CD4-positive, alpha-beta memory T cell (primary cell): ENCODE results near the gene TMEM150A. TPM values are rescaled to one million over a fixed set of nuclear protein-coding genes. Genes with fewer than 3 reads are reported as not detected.

ENCODE experiments used
- CTCF ChIA-PET: fragments of 350-600 bp; sonication (Branson Sonifier 250); formaldehyde crosslinking; loops from one replicate; lab custom pipeline; 2021; ENCODE audit warnings: inconsistent platforms; ENCODE audit not compliant: partially characterized antibody; lab: Charles Lee
- POLR2A ChIA-PET: fragments of 350-600 bp; sonication (Branson Sonifier 250); formaldehyde crosslinking; loops from one replicate; lab custom pipeline; 2021; ENCODE audit not compliant: partially characterized antibody; lab: Charles Lee
- DNase-seq, 5 donors: peaks; one replicate each; pipeline versions ENCODE4 v3.0.0 to v3.0.0-alpha.2; 2020 to 2022; ENCODE audit warnings: mixed read lengths in 1 of 5
- H3K27ac ChIP-seq: one replicate; pipeline ENCODE4 v1.7.0; 2013; ENCODE audit warnings: low read depth, low read length
- H3K27me3 ChIP-seq: 2 replicates; pipeline ENCODE4 v1.7.0; 2013; ENCODE audit warnings: mild to moderate bottlenecking, low read length, moderate library complexity; ENCODE audit not compliant: insufficient read depth
- H3K36me3 ChIP-seq: 2 replicates; pipeline ENCODE4 v1.7.0; 2013; ENCODE audit warnings: mild to moderate bottlenecking, low read length, moderate library complexity; ENCODE audit not compliant: insufficient read depth
- H3K4me1 ChIP-seq: 2 replicates; pipeline ENCODE4 v1.7.0; 2013; ENCODE audit warnings: mild to moderate bottlenecking, low read length, moderate library complexity; ENCODE audit not compliant: insufficient read depth
- H3K4me3 ChIP-seq, 2 donors: one replicate each; pipeline ENCODE4 v1.7.0; 2013; ENCODE audit warnings: low read length in 2 of 2, mild to moderate bottlenecking in 1 of 2
- H3K9me3 ChIP-seq, 2 donors: one replicate each; pipeline ENCODE4 v1.7.0; 2013; ENCODE audit warnings: low read length in 2 of 2, control low read depth in 1 of 2; ENCODE audit not compliant: control insufficient read depth in 1 of 2
- H3K27ac Mint-ChIP-seq, 7 donors: one replicate each; pipeline ENCODE4 v1.8.0; 2020 to 2021; ENCODE audit warnings: mixed read lengths in 7 of 7, mild to moderate bottlenecking in 6 of 7, inconsistent platforms in 3 of 7, moderate library complexity in 3 of 7
- H3K27me3 Mint-ChIP-seq, 2 donors: one replicate each; pipeline ENCODE4 v1.8.0; 2020 to 2021; ENCODE audit warnings: mixed read lengths in 2 of 2
- H3K36me3 Mint-ChIP-seq, 2 donors: one replicate each; pipeline ENCODE4 v1.8.0; 2020 to 2021; ENCODE audit warnings: mixed read lengths in 2 of 2, inconsistent platforms in 1 of 2, mild to moderate bottlenecking in 1 of 2
- H3K4me1 Mint-ChIP-seq, 4 donors: one replicate each; pipeline ENCODE4 v1.8.0; 2020 to 2021; ENCODE audit warnings: mixed read lengths in 4 of 4, mild to moderate bottlenecking in 1 of 4
- H3K4me3 Mint-ChIP-seq, 8 donors: one replicate each; pipeline ENCODE4 v1.8.0; 2020 to 2021; ENCODE audit warnings: mixed read lengths in 8 of 8, mild to moderate bottlenecking in 7 of 8, moderate library complexity in 6 of 8, inconsistent platforms in 3 of 8
- H3K9me3 Mint-ChIP-seq, 8 donors: one replicate each; pipeline ENCODE4 v1.8.0; 2020 to 2021; ENCODE audit warnings: mixed read lengths in 8 of 8, mild to moderate bottlenecking in 5 of 8, inconsistent platforms in 3 of 8, moderate library complexity in 1 of 8
- intact Hi-C: fragments of 100-400 bp; cut with micrococcal nuclease; formaldehyde crosslinking; loops from one replicate; pipeline ENCODE4 v1.15.1; 2023
- polyA plus RNA-seq, 2 donors: library from polyadenylated mRNA; unstranded; fragments of 300-500 nt; fragmentation: Illumina TruSeq; gene quantifications; one replicate each; pipeline ENCODE4 v1.2.3, GENCODE V29; 2021
- total RNA-seq, 2 experiments: library from RNA; stranded (reverse); gene quantifications; one replicate each; pipeline ENCODE4 v1.2.3, GENCODE V29; 2021

TMEM150A gene
- total and polyA plus RNA-seq, 4 experiments from 2014 or later, result 13.3 to 17.9 (median 14.8) TPM

DNA sequence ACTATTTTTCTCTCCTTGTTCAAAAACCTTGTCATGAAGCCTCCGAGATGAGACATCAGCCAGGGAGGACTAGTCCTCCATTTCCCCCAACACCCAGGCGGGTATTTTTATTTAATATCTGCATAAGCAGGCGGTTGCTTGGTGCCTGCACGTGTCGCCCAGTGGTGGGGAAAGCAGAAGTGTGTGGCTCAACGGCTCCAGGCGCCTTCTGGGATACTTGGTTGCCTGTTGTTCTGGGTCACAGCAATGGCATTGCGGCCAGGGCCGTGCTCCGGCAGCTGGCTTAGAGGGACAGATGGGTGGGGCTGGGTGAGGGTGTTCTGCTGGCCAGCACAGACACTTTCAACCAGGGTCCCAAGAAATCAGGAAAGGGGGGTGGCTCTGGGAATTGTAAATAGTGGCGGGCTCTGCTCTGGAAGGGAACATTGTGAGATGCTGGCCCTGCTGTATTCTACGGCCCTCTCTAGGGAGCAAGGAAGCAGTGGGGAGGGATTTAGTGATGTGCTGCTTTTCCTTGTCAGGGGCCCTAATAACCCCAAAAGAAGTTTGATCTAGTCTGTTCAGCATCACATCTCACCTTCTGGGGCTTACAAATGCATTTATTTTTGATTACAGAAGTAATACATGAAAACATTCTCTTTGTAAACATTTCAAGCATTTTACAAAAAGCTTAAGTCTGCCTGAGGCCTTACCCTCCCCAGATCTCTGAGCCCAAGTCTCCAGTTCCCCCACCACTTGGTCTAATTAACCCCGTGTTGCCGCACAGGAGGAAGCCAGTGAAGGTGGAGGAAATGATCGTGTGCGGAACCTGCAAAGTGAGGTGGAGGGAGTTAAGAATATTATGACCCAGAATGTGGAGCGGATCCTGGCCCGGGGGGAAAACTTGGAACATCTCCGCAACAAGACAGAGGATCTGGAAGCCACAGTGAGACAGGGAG lies 24.0 kb downstream of the TMEM150A start:
- H3K27ac Mint-ChIP-seq, result peak overlapping the region; percentile 86 to 98 (median 95)
- CTCF ChIA-PET, result interaction anchor here (1.2 to 3.0 kb wide), 2 partner anchors 22 to 159 kb away, joined by 5 to 8 read pairs; no protein-coding TSS in a partner anchor
- no peaks in the 10 kb centered on the region for H3K9me3 Mint-ChIP-seq
- peaks cover 15% of the 10 kb centered on the region for H3K36me3 ChIP-seq
- no peaks in the 10 kb centered on the region for H3K9me3 ChIP-seq
- intact Hi-C loops, result loop anchor here (2.0 kb wide), 1 partner anchor 24 kb away; the partner anchor contains the start of gene TMEM150A
- POLR2A ChIA-PET, result interaction anchor here (1.0 to 5.7 kb wide), 17 partner anchors 9 to 251 kb away, joined by 3 to 50 read pairs (median 6); partner anchors contain the start of genes C2orf68, GGCX, MAT2A and RNF181
- H3K27me3 ChIP-seq, result no peaks in the 10 kb centered on the region
- peak overlapping the region; percentile 90 to 98 (median 96) for H3K4me3 Mint-ChIP-seq
- DNase-seq, result peak in 1 of 5 donors; percentile 16
- H3K4me1 Mint-ChIP-seq, result peaks cover 22 to 57% (median 42%) of the 10 kb centered on the region in 4 donors
- peak overlapping the region; percentile 62 to 86 for H3K4me3 ChIP-seq
- peak overlapping the region; percentile 76 for H3K27ac ChIP-seq
- peaks cover 35% of the 10 kb centered on the region for H3K4me1 ChIP-seq
- H3K36me3 Mint-ChIP-seq, result peaks cover 22 to 27% of the 10 kb centered on the region in 2 donors
- no peaks in the 10 kb centered on the region for H3K27me3 Mint-ChIP-seq

DNA sequence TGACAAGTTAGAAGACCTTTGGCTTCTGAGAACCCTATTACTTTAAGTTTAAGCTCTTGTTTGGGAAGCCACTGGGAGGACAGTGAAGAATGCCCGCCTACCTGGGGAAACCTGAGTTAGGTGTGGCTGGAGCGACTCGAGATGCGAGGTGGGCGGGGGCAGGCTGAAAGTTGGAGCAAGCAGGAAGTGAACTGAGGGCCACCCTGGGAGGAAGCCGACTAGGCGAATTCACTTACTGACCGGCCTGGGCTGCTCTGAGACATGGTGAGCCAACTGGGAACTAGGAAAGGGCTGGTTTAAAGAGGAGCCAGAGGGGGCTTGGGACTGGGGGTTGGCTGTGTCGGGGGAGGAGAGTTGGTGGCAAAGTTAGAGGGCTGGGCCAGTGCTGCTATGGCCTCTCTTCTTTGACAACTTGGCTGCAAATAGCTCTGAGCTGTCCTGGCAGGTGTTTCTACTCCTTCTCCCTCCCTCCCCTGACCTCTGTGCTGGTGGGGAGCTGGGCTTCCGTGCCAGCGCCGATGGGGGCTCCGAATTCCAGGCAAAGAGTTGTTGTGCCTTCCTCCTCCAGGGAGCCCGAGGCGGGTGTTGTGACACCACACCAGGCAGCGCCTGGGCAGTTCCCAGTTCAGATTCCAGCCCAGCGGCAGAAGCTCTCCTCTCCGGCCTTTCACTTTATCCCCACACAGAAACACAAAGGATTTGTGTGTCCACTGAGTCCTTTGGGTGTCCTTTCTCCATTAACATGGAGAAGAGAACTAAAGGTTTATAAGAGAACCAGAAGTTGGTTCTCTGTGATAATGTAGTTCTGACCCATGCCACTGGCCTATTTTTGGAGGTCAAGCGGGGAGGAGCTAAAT lies 24.9 kb downstream of the TMEM150A start, which contains the start of gene VAMP8:
Gene VAMP8 (plus strand): TSS at position 201 of the 857 bp plus-strand sequence. CDS start 61 bp downstream, at position 262.
- Histone ChIP-seq H3K36me3 (peaks cover 12% of the 10 kb centered on the region), H3K27ac (peak within 1 kb of the TSS; percentile 76), H3K9me3 (no peaks in the 10 kb centered on the region), H3K4me3 (peak within 1 kb of the TSS; percentile 62 to 86), H3K27me3 (no peaks in the 10 kb centered on the region), H3K4me1 (peaks cover 30% of the 10 kb centered on the region)
- DNase-seq, result peak; percentile 48 to 75 (median 57)
- H3K9me3 Mint-ChIP-seq, result no peaks in the 10 kb centered on the region
- H3K27ac Mint-ChIP-seq, result peak within 1 kb of the TSS; percentile 86 to 98 (median 93)
- intact Hi-C loops, result loop anchor here (1.0 to 2.0 kb wide), 3 partner anchors 16 to 25 kb away; partner anchors contain the start of genes GGCX, RNF181 and TMEM150A
- ChIA-PET POLR2A (interaction anchor here (1.0 to 5.7 kb wide), 17 partner anchors 9 to 250 kb away, joined by 3 to 50 read pairs (median 6); partner anchors contain the start of genes C2orf68, GGCX, MAT2A and RNF181), CTCF (interaction anchor here (0.5 to 3.1 kb wide), 5 partner anchors 11 to 279 kb away, joined by 3 to 8 read pairs (median 5); no protein-coding TSS in a partner anchor)
- H3K4me3 Mint-ChIP-seq, result peak within 1 kb of the TSS; percentile 90 to 98 (median 96)
- H3K27me3 Mint-ChIP-seq, result no peaks in the 10 kb centered on the region
- H3K4me1 Mint-ChIP-seq, result peaks cover 20 to 48% (median 36%) of the 10 kb centered on the region in 4 donors
- peaks cover 21 to 23% of the 10 kb centered on the region in 2 donors for H3K36me3 Mint-ChIP-seq

GRCh38 chr2:85577063-85577385 lies 25.5 kb downstream of the TMEM150A start:
- no peaks in the 10 kb centered on the region for H3K27me3 ChIP-seq
- H3K9me3 ChIP-seq, result no peaks in the 10 kb centered on the region
- H3K27ac ChIP-seq, result peak overlapping the region; percentile 76
- Mint-ChIP-seq H3K4me3 (peak overlapping the region; percentile 90 to 98 (median 96)), H3K4me1 (peaks cover 20 to 42% (median 33%) of the 10 kb centered on the region in 4 donors), H3K36me3 (peaks cover 15 to 18% of the 10 kb centered on the region in 2 donors), H3K9me3 (no peaks in the 10 kb centered on the region), H3K27me3 (no peaks in the 10 kb centered on the region), H3K27ac (peak overlapping the region; percentile 86 to 98 (median 93))
- DNase-seq, result no peak
- ChIA-PET CTCF (interaction anchor here (0.5 to 3.1 kb wide), 6 partner anchors 10 to 279 kb away, joined by 3 to 8 read pairs (median 4); no protein-coding TSS in a partner anchor), POLR2A (interaction anchor here (0.7 to 5.7 kb wide), 14 partner anchors 8 to 249 kb away, joined by 3 to 50 read pairs (median 6); partner anchors contain the start of genes GGCX, MAT2A, RNF181 and TGOLN2)
- H3K4me1 ChIP-seq, result peaks cover 30% of the 10 kb centered on the region
- peak overlapping the region; percentile 62 to 86 for H3K4me3 ChIP-seq
- intact Hi-C loops, result loop anchor here (1.0 to 2.0 kb wide), 2 partner anchors 16 to 18 kb away; partner anchors contain the start of genes GGCX and RNF181
- peaks cover 8% of the 10 kb centered on the region for H3K36me3 ChIP-seq

DNA sequence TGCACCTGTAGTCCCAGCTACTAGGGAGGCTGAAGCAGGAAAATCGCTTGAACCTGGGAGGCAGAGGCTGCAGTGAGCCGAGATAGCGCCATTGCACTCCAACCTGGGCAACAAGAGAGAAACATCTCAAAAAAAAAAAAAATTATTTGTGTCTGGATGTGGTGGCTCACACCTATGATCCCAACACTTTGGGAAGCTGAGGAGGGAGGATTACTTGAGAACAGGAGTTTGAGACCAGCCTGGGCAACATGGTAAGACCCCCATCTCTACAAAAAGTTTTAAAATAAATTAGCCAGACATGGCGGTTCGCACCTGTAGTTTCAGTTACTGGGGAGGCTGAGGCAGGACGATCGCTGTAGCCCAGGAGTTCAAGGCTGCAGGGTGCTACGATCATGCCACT lies 26.8 kb downstream of the TMEM150A start:
- Histone ChIP-seq H3K27ac (no peak overlapping the region), H3K27me3 (no peaks in the 10 kb centered on the region), H3K4me3 (no peak overlapping the region), H3K4me1 (peaks cover 30% of the 10 kb centered on the region), H3K36me3 (no peaks in the 10 kb centered on the region), H3K9me3 (no peaks in the 10 kb centered on the region)
- DNase-seq, result no peak
- Mint-ChIP-seq H3K9me3 (no peaks in the 10 kb centered on the region), H3K36me3 (peaks cover 8 to 11% of the 10 kb centered on the region in 2 donors), H3K4me3 (no peak overlapping the region), H3K4me1 (peaks cover 16 to 35% (median 27%) of the 10 kb centered on the region in 4 donors), H3K27me3 (no peaks in the 10 kb centered on the region), H3K27ac (no peak overlapping the region)
- CTCF ChIA-PET, result interaction anchor here (3.1 kb wide), 1 partner anchor 9 kb away, joined by 7 read pairs; no protein-coding TSS in a partner anchor
- intact Hi-C loops, result loop anchor here (2.0 kb wide), 1 partner anchor 19 kb away; the partner anchor contains the start of gene RNF181
- POLR2A ChIA-PET, result interaction anchor here (0.6 to 5.7 kb wide), 2 partner anchors 20 to 247 kb away, joined by 3 to 50 read pairs; partner anchors contain the start of gene RNF181

DNA sequence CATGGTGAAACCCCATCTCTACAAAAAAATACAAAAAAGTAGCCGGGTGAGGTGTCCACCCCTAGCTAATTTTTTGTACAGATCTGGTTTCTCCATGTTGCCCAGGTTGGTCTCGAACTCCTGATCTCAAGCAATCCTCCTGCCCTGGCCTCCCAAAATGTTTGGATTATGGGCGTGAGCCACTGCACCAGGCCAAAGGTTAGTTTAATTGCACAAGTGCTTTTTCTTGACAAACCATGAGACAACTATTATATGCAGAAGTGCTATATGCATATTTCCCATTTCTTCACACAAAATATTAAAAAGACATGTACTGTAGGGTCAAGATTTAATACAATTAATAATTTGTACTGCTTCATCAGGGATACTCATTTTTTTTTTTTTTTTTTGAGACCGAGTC lies 36.2 kb downstream of the TMEM150A start:
- Histone ChIP-seq H3K27ac (no peak overlapping the region), H3K27me3 (no peaks in the 10 kb centered on the region), H3K4me3 (no peak overlapping the region), H3K4me1 (peaks cover 4% of the 10 kb centered on the region), H3K9me3 (no peaks in the 10 kb centered on the region), H3K36me3 (no peaks in the 10 kb centered on the region)
- POLR2A ChIA-PET, result interaction anchor here (1.8 kb wide), 1 partner anchor 29 kb away, joined by 5 read pairs; the partner anchor contains the start of gene RNF181
- no peak for DNase-seq
- peaks cover 0 to 4% of the 10 kb centered on the region in 2 donors for H3K36me3 Mint-ChIP-seq
- intact Hi-C loops, result no loop called here
- peaks cover 0 to 1% (median 0%) of the 10 kb centered on the region in 8 donors for H3K9me3 Mint-ChIP-seq
- H3K27me3 Mint-ChIP-seq, result peaks cover 0 to 7% of the 10 kb centered on the region in 2 donors
- peaks cover 0 to 11% (median 4%) of the 10 kb centered on the region in 4 donors for H3K4me1 Mint-ChIP-seq
- no peak overlapping the region for H3K4me3 Mint-ChIP-seq
- H3K27ac Mint-ChIP-seq, result no peak overlapping the region
- CTCF ChIA-PET, result interaction anchor here (1.2 to 2.5 kb wide), 2 partner anchors 10 to 49 kb away, joined by 3 to 7 read pairs; partner anchors contain the start of genes USP39 and VAMP8

GRCh38 chr2:85564144-85564563 lies 38.3 kb downstream of the TMEM150A start:
- Histone ChIP-seq H3K9me3 (no peaks in the 10 kb centered on the region), H3K4me3 (no peak overlapping the region), H3K36me3 (no peaks in the 10 kb centered on the region), H3K27ac (no peak overlapping the region), H3K27me3 (no peaks in the 10 kb centered on the region), H3K4me1 (peaks cover 19% of the 10 kb centered on the region)
- H3K27me3 Mint-ChIP-seq, result peaks cover 0 to 2% of the 10 kb centered on the region in 2 donors
- intact Hi-C loops, result no loop called here
- no peaks in the 10 kb centered on the region for H3K9me3 Mint-ChIP-seq
- CTCF ChIA-PET, result interaction anchor here (0.6 kb wide), 1 partner anchor 13 kb away, joined by 3 read pairs; no protein-coding TSS in a partner anchor
- H3K4me1 Mint-ChIP-seq, result peaks cover 10 to 30% (median 19%) of the 10 kb centered on the region in 4 donors
- POLR2A ChIA-PET, result interaction anchor here (0.6 to 1.6 kb wide), 2 partner anchors 25 to 237 kb away, joined by 3 to 5 read pairs; partner anchors contain the start of genes MAT2A and TGOLN2
- no peak for DNase-seq
- H3K27ac Mint-ChIP-seq, result peak overlapping the region in 3 of 7 donors; percentile 7 to 43 (median 13)
- peaks cover 0 to 6% of the 10 kb centered on the region in 2 donors for H3K36me3 Mint-ChIP-seq
- H3K4me3 Mint-ChIP-seq, result peak overlapping the region in 3 of 8 donors; percentile 2 to 57 (median 53)
